ENCODE results near the gene TUBA8. TPM values are rescaled to one million over a fixed set of nuclear protein-coding genes. Genes with fewer than 3 reads are reported as not detected.

Gene TUBA8
- total RNA-seq, 1 experiment from 2014 or later, result 1.3 TPM

DNA sequence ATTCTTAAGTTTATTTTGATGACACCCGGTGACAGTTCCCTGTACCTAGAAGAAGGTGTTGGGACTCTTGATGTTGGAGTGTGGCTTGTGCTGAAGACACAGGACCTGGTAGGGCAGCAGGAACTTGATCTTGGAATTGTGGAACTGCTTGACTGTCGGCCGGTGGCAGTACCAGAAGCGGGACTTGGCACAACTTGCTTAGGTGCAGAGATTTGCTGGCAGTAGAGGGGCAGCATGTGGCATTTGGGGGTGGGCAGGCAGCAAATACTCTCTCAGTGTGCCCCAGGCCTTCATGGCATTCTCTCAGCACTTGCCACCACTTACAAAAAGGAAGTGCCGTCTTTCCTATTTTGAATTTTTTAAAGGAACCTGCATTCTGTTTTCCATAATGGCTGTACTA lies 29.2 kb upstream of the TUBA8 start:
- H3K27me3 ChIP-seq (ENCODE audit: control insufficient read depth, insufficient read depth, low read length), result no peaks in the 10 kb centered on the region
- peaks cover 7% of the 10 kb centered on the region for H3K4me1 ChIP-seq (ENCODE audit: control insufficient read depth, insufficient read depth, low read length)
- intact Hi-C loops (cut with micrococcal nuclease; ENCODE audit: unreplicated experiment) (no loop called here), in situ Hi-C loops (cut with HindIII; ENCODE audit: low pct_unique_long_range_greater_than_20kb, low sequenced_read_pairs) (no loop called here)
- H3K9me3 ChIP-seq (ENCODE audit: control insufficient read depth, insufficient read depth, low read depth, low read length), result no peaks in the 10 kb centered on the region
- POLR2A ChIA-PET, result interaction anchor here (0.7 kb wide), 1 partner anchor 12 kb away, joined by 11 read pairs; no protein-coding TSS in a partner anchor
- peaks cover 10% of the 10 kb centered on the region for H3K36me3 ChIP-seq (ENCODE audit: control insufficient read depth, insufficient read depth, low read length)
- H3K27ac ChIP-seq (ENCODE audit: low read length), result no peak overlapping the region
- TF ChIP-seq SIN3A (IDR thresholded peaks at IDR 0.05; ENCODE audit: borderline replicate concordance, insufficient read depth, low read depth, low read length) (no peak), TCF7L2 (IDR thresholded peaks at IDR 0.05; ENCODE audit: low read depth, low read length) (no peak)
- CTCF ChIA-PET, result no interaction called here
- no TSS peak for BruUV-seq (replicated peaks)
- no peak for ATAC-seq
- no peak for DNase-seq (ENCODE audit: low read depth, low spot score)
- no peak overlapping the region for H3K4me3 ChIP-seq (ENCODE audit: low read depth in 2 of 2, low read length in 2 of 2)

DNA sequence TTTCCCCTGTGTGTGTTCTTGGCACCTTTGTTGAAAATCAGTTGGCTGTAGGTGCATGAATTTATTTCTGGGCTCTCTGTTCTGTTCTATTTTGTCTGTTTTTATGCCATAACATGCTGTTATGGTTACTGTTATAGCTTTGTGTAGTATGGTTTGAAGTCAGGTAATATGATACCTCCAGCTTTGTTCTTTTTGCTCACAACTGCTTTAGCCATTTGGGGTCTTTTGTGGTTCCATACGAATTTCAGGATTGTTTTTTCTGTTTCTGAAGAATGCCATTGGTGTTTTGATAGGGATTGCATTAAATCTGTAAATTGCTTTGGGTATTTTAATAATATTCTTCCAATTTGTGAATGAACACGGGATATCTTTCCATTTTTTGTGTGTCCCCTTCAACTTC lies 28.1 kb upstream of the TUBA8 start:
- H3K27me3 ChIP-seq (ENCODE audit: control insufficient read depth, insufficient read depth, low read length), result no peaks in the 10 kb centered on the region
- TF ChIP-seq SIN3A (IDR thresholded peaks at IDR 0.05; ENCODE audit: borderline replicate concordance, insufficient read depth, low read depth, low read length) (no peak), TCF7L2 (IDR thresholded peaks at IDR 0.05; ENCODE audit: low read depth, low read length) (no peak), POLR2AphosphoS5 (IDR thresholded peaks at IDR 0.05; ENCODE audit: low read depth, low read length) (no peak)
- TF ChIP-seq, protein P1, sequence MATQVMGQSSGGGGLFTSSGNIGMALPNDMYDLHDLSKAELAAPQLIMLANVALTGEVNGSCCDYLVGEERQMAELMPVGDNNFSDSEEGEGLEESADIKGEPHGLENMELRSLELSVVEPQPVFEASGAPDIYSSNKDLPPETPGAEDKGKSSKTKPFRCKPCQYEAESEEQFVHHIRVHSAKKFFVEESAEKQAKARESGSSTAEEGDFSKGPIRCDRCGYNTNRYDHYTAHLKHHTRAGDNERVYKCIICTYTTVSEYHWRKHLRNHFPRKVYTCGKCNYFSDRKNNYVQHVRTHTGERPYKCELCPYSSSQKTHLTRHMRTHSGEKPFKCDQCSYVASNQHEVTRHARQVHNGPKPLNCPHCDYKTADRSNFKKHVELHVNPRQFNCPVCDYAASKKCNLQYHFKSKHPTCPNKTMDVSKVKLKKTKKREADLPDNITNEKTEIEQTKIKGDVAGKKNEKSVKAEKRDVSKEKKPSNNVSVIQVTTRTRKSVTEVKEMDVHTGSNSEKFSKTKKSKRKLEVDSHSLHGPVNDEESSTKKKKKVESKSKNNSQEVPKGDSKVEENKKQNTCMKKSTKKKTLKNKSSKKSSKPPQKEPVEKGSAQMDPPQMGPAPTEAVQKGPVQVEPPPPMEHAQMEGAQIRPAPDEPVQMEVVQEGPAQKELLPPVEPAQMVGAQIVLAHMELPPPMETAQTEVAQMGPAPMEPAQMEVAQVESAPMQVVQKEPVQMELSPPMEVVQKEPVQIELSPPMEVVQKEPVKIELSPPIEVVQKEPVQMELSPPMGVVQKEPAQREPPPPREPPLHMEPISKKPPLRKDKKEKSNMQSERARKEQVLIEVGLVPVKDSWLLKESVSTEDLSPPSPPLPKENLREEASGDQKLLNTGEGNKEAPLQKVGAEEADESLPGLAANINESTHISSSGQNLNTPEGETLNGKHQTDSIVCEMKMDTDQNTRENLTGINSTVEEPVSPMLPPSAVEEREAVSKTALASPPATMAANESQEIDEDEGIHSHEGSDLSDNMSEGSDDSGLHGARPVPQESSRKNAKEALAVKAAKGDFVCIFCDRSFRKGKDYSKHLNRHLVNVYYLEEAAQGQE (IDR thresholded peaks at IDR 0.05; ENCODE audit: insufficient read depth in 1 of 2, low read depth in 2 of 2, low read length in 1 of 2), result no peak
- TF ChIP-seq, protein P2, sequence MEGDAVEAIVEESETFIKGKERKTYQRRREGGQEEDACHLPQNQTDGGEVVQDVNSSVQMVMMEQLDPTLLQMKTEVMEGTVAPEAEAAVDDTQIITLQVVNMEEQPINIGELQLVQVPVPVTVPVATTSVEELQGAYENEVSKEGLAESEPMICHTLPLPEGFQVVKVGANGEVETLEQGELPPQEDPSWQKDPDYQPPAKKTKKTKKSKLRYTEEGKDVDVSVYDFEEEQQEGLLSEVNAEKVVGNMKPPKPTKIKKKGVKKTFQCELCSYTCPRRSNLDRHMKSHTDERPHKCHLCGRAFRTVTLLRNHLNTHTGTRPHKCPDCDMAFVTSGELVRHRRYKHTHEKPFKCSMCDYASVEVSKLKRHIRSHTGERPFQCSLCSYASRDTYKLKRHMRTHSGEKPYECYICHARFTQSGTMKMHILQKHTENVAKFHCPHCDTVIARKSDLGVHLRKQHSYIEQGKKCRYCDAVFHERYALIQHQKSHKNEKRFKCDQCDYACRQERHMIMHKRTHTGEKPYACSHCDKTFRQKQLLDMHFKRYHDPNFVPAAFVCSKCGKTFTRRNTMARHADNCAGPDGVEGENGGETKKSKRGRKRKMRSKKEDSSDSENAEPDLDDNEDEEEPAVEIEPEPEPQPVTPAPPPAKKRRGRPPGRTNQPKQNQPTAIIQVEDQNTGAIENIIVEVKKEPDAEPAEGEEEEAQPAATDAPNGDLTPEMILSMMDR (IDR thresholded peaks at IDR 0.05), result no peak
- DNase-seq (ENCODE audit: low read depth, low spot score) (no peak), ATAC-seq (no peak)
- intact Hi-C loops (cut with micrococcal nuclease; ENCODE audit: unreplicated experiment) (no loop called here), in situ Hi-C loops (cut with HindIII; ENCODE audit: low pct_unique_long_range_greater_than_20kb, low sequenced_read_pairs) (no loop called here)
- H3K4me3 ChIP-seq (ENCODE audit: low read depth in 2 of 2, low read length in 2 of 2), result no peak overlapping the region
- H3K27ac ChIP-seq (ENCODE audit: low read length), result no peak overlapping the region
- ChIA-PET CTCF (no interaction called here), POLR2A (interaction anchor here (0.5 kb wide), 1 partner anchor 51 kb away, joined by 3 read pairs; no protein-coding TSS in a partner anchor)
- no peaks in the 10 kb centered on the region for H3K9me3 ChIP-seq (ENCODE audit: control insufficient read depth, insufficient read depth, low read depth, low read length)
- no TSS peak for BruUV-seq (replicated peaks)
- H3K36me3 ChIP-seq (ENCODE audit: control insufficient read depth, insufficient read depth, low read length), result peaks cover 10% of the 10 kb centered on the region
- H3K4me1 ChIP-seq (ENCODE audit: control insufficient read depth, insufficient read depth, low read length), result no peaks in the 10 kb centered on the region; the same call in 1 of the 2 replicates

DNA sequence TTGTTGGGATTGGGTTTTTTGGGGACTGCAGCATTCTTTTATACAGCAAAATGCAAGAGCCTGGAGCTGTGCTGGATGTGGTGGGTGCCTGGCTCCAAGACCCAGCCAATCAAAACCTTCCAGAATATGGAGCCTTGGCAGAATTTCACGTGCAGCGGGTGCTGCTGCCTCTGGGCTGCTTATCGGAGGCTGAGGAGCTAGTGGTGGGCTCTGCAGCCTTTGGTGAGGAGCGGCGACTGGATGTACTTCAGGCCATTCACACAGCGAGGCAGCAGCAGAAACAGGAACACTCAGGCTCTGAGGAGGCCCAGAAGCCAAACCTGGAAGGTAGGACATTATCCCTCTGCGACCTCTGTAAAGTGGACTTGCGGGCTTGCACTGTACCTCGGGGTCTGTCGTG lies 27.2 kb upstream of the TUBA8 start:
- H3K9me3 ChIP-seq (ENCODE audit: control insufficient read depth, insufficient read depth, low read depth, low read length), result no peaks in the 10 kb centered on the region
- H3K27ac ChIP-seq (ENCODE audit: low read length), result no peak overlapping the region
- H3K4me3 ChIP-seq (ENCODE audit: low read depth in 2 of 2, low read length in 2 of 2), result no peak overlapping the region
- H3K36me3 ChIP-seq (ENCODE audit: control insufficient read depth, insufficient read depth, low read length), result peaks cover 7% of the 10 kb centered on the region
- no TSS peak for BruUV-seq (replicated peaks)
- no peaks in the 10 kb centered on the region; the same call in 1 of the 2 replicates for H3K4me1 ChIP-seq (ENCODE audit: control insufficient read depth, insufficient read depth, low read length)
- CTCF ChIA-PET, result interaction anchor here (0.5 kb wide), 1 partner anchor 79 kb away, joined by 5 read pairs; no protein-coding TSS in a partner anchor
- no peak for ATAC-seq
- POLR2A ChIA-PET, result interaction anchor here (0.6 kb wide), 1 partner anchor 429 kb away, joined by 4 read pairs; no protein-coding TSS in a partner anchor
- no peaks in the 10 kb centered on the region for H3K27me3 ChIP-seq (ENCODE audit: control insufficient read depth, insufficient read depth, low read length)
- TF ChIP-seq POLR2AphosphoS5 (IDR thresholded peaks at IDR 0.05; ENCODE audit: low read depth, low read length) (no peak), SIN3A (IDR thresholded peaks at IDR 0.05; ENCODE audit: borderline replicate concordance, insufficient read depth, low read depth, low read length) (no peak), TCF7L2 (IDR thresholded peaks at IDR 0.05; ENCODE audit: low read depth, low read length) (no peak)
- TF ChIP-seq, protein P1 (IDR thresholded peaks at IDR 0.05; ENCODE audit: insufficient read depth in 1 of 2, low read depth in 2 of 2, low read length in 1 of 2), result no peak
- TF ChIP-seq, protein P2 (IDR thresholded peaks at IDR 0.05), result no peak
- intact Hi-C loops (cut with micrococcal nuclease; ENCODE audit: unreplicated experiment), result no loop called here
- in situ Hi-C loops (cut with HindIII; ENCODE audit: low pct_unique_long_range_greater_than_20kb, low sequenced_read_pairs), result no loop called here
- no peak for DNase-seq (ENCODE audit: low read depth, low spot score)
